Skeletal muscle tissue (tissue), 4 donors: ENCODE results near the gene SMYD1. TPM values are rescaled to one million over a fixed set of nuclear protein-coding genes. Genes with fewer than 3 reads are reported as not detected.

Source experiments
- H3K27ac ChIP-seq: one replicate; pipeline ENCODE4 v1.7.0; 2013; ENCODE audit warnings: mild to moderate bottlenecking, low read depth, low read length, inconsistent platforms
- H3K27me3 ChIP-seq, 3 donors: one replicate each; pipeline ENCODE4 v1.7.0; 2013; ENCODE audit warnings: low read length in 3 of 3; ENCODE audit not compliant: control insufficient read depth in 3 of 3, insufficient read depth in 3 of 3
- H3K36me3 ChIP-seq, 3 donors: one replicate each; pipeline ENCODE4 v1.7.0; 2013; ENCODE audit warnings: low read length in 3 of 3; ENCODE audit not compliant: control insufficient read depth in 3 of 3, insufficient read depth in 3 of 3
- H3K4me1 ChIP-seq, 3 donors: one replicate each; pipeline ENCODE4 v1.7.0; 2013; ENCODE audit warnings: low read length in 3 of 3, mild to moderate bottlenecking in 3 of 3; ENCODE audit not compliant: control insufficient read depth in 3 of 3, insufficient read depth in 3 of 3
- H3K4me3 ChIP-seq, 3 donors: one replicate each; pipeline ENCODE4 v1.7.0; 2013; ENCODE audit warnings: low read length in 3 of 3
- H3K9ac ChIP-seq, 3 donors: one replicate each; pipeline ENCODE4 v1.7.0; 2013; ENCODE audit warnings: low read length in 3 of 3, mild to moderate bottlenecking in 3 of 3, moderate library complexity in 2 of 3, low read depth in 1 of 3
- H3K9me3 ChIP-seq, 3 donors: one replicate each; pipeline ENCODE4 v1.7.0; 2013; ENCODE audit warnings: low read length in 3 of 3; ENCODE audit not compliant: control insufficient read depth in 3 of 3
- total RNA-seq: library from RNA; depleted of rRNA; stranded (reverse); fragments of >200 nt; gene quantifications from one replicate; pipeline ENCODE4 v1.2.3, GENCODE V29; 2014
- donor health status: Osteomylitis.

The SMYD1 gene
- total RNA-seq, 1 donor from 2014 or later = 147 TPM

DNA sequence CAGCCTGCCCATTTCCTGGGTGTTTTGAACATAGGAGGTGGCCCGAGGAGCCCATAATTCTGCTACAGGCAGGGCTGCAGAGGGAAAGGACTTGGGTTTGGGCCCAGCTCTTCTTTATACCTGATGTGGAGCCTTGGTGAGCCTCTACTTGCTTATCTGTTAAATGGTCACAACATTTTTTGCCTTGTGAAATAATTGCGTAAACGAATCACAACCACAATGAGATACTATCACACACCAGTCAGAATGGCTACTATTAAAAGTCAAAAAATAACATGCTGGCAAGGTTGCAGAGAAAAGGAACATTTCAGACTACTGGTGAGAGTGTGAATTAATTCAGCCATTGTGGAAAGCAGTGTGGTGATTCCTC, 64.4 kb downstream of the SMYD1 start:
- no peaks in the 10 kb centered on the region for H3K36me3 ChIP-seq
- H3K27ac ChIP-seq = no peak overlapping the region
- H3K9me3 ChIP-seq = no peaks in the 10 kb centered on the region
- no peak overlapping the region for H3K9ac ChIP-seq
- no peaks in the 10 kb centered on the region for H3K4me1 ChIP-seq
- no peak overlapping the region for H3K4me3 ChIP-seq
- no peaks in the 10 kb centered on the region for H3K27me3 ChIP-seq

DNA sequence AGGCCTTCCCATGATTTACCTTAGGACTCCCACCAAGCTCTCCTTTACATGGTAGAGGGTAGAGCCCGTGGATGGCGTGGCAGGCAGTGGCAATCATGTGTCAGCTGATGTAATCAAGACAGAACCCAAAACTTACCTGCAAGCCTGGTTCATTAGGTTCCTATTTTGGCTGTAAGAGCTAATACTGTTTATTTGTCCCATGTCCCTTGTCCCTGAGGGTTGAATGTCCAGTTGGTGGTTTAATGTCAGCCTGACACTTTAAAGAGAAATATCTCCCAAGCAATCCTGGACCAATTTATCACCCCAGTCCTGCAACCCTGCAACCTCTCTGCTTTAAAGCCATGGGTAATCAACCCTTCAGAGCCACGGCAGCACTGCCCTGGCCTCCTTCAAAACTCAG, 66.2 kb downstream of the SMYD1 start:
- Histone ChIP-seq H3K36me3 (no peaks in the 10 kb centered on the region), H3K4me3 (no peak overlapping the region), H3K27me3 (no peaks in the 10 kb centered on the region), H3K27ac (no peak overlapping the region), H3K9me3 (no peaks in the 10 kb centered on the region), H3K9ac (no peak overlapping the region), H3K4me1 (no peaks in the 10 kb centered on the region)

DNA sequence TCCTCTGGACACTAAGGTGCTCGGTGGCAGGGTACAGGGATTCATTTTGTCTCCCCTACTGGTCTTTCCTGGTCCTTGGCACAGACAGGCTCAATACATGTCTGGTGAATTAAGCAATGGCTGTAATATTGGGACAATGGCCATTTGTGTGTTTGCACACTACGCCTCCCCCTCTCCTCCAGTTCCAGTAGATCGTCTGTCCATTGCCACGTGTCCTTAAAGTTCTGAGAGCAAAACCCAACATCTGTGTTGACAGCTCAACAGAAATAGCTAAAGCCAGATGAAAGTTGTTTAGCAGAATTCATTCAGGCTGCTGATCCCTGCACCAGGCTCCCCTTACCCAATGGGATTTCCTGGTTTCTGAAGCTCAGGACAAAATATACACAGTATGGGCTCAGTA, 69.2 kb downstream of the SMYD1 start:
- H3K9ac ChIP-seq = no peak overlapping the region
- no peaks in the 10 kb centered on the region for H3K36me3 ChIP-seq
- no peaks in the 10 kb centered on the region for H3K9me3 ChIP-seq
- no peak overlapping the region for H3K27ac ChIP-seq
- H3K4me1 ChIP-seq = no peaks in the 10 kb centered on the region
- H3K27me3 ChIP-seq = no peaks in the 10 kb centered on the region
- no peak overlapping the region for H3K4me3 ChIP-seq

DNA sequence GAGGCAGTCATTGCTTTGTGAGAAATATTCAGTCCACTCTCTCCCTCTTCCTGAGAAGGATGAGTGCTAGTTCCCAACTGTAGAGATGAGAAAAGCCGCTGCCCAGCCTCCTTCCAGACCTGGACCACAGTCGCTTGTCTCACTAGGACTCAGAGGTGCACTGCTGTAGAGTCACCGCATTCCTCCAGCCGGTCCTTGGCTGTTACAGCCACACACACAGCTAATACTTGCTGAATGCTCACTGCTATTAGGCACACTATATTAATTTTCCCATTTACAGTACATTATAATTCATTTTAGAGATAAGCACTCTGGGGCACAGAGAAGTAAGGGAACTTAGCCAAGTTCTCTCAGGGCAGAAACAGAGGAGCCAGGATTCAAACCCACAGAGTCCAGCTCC, 70.2 kb downstream of the SMYD1 start:
- no peak overlapping the region for H3K4me3 ChIP-seq
- H3K4me1 ChIP-seq = no peaks in the 10 kb centered on the region
- H3K9me3 ChIP-seq = no peaks in the 10 kb centered on the region
- H3K36me3 ChIP-seq = no peaks in the 10 kb centered on the region
- no peaks in the 10 kb centered on the region for H3K27me3 ChIP-seq
- no peak overlapping the region for H3K9ac ChIP-seq
- no peak overlapping the region for H3K27ac ChIP-seq

DNA sequence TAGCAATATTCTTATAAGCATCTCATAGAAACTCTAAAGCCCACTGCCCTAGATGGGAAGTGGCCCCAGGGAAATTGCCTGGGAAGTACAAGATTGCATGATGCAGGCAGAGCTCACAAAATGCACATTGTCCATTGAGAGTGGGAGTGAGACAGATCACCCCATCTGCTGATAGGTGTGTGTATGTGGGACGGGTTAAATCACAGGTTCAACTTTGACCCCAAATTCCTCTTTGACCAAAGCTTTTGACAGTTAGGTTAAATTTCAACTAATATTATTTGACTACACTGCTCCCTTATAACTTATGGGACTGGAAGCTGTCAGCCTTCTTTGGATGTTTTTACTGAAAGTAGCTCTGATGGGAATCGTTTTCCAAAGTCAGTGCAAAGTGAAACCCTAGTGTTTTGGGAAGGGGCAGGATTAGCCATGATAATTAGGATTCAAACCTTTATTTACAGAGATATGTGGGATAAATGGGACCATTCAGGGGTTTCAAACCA, 71.6 kb downstream of the SMYD1 start:
- Histone ChIP-seq H3K9me3 (peaks cover 0 to 2% (median 0%) of the 10 kb centered on the region in 3 donors), H3K9ac (no peak overlapping the region), H3K36me3 (no peaks in the 10 kb centered on the region), H3K4me3 (no peak overlapping the region), H3K4me1 (no peaks in the 10 kb centered on the region), H3K27me3 (no peaks in the 10 kb centered on the region), H3K27ac (no peak overlapping the region)

DNA sequence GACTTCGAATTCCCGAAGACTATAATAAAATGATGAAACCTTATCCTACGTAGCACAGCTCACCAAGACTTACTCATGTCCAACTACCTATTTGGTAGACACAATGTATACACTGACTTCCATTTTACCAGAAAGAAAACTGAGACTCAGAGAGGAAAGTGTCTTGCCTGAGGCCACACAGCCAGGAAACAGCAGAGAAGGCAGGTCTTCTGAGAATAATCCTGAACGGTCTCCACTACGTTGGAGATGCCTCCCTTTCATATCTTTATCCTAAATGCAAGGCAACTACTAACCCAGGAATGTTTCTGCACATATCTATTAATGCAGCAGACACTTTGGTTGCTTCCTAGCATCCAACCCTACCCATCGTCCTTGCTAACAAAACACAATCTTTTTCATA, 72.2 kb downstream of the SMYD1 start:
- Histone ChIP-seq H3K4me1 (no peaks in the 10 kb centered on the region), H3K9ac (no peak overlapping the region), H3K9me3 (peaks cover 0 to 2% (median 0%) of the 10 kb centered on the region in 3 donors), H3K27ac (no peak overlapping the region), H3K4me3 (no peak overlapping the region), H3K36me3 (no peaks in the 10 kb centered on the region), H3K27me3 (no peaks in the 10 kb centered on the region)

DNA sequence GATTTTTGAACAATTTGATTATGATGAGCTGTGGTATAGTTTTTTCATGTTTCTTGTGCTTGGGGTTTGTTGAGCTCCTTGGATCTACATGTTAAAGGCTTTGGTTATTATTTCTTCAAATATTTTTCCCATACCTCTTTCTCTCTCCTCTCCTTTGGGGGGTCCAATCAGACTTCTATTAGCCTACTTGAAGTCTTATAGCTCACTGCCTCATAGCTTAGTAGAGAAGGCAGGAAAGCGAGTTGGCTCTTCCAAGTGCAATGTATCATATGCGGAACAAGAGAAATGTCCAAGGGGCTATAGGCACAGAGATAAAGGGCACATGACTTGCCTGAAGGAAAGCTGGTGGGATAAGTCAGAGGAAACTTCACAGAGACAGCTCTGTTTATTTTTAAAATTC, 74.3 kb downstream of the SMYD1 start:
- Histone ChIP-seq H3K27me3 (no peaks in the 10 kb centered on the region), H3K4me3 (no peak overlapping the region), H3K27ac (no peak overlapping the region), H3K9ac (no peak overlapping the region), H3K36me3 (no peaks in the 10 kb centered on the region), H3K9me3 (peaks cover 0 to 2% (median 0%) of the 10 kb centered on the region in 3 donors), H3K4me1 (no peaks in the 10 kb centered on the region)

DNA sequence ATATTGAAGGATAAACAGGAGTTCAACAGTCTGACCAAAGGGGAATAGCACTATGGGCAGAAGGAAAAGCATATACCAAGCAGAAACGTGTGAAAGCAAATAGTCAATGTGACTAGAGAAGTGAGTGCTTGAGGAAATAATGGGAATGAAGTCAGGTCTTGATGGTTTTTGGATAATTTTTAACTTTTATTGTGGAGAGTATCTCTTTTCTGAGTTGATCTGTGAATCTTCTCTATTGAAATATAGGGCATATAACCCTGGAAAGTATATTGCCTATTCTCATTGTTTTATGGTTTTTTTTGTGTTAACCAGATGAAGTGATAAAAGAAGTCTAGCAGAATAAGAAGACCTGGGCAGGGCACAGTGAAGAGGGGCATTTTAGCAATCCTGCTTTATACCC, 76.6 kb downstream of the SMYD1 start:
- Histone ChIP-seq H3K27ac (no peak overlapping the region), H3K4me3 (no peak overlapping the region), H3K9me3 (peaks cover 0 to 4% (median 0%) of the 10 kb centered on the region in 3 donors), H3K27me3 (no peaks in the 10 kb centered on the region), H3K36me3 (no peaks in the 10 kb centered on the region), H3K9ac (no peak overlapping the region), H3K4me1 (no peaks in the 10 kb centered on the region)

DNA sequence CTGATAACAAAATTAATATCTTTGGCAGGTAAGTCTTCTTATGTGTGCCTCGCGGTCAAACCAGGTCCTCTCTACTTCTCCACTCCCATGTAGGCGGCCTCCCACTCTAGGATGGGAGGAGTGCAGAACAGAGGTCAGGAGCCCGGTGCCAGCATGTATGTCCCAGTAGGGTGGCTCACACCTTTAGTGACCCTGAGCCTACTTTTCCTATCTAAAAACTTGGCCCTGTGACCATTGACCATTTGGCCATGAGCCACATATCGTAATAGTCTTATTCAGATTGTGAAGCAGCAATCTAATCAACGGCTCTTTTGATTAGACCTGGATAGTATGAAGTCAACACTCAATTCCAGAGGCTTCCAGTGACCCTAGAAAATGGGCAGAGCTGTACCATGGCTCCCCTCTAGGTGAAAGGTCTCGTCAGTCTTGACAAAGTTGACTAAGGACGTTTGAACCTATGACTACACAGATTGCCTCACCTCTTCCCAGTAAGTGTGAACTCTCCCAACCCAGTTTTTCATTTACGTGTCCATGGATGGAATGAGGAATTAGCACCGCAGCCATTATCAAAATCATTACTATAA, 77.4 kb downstream of the SMYD1 start:
- Histone ChIP-seq H3K27ac (no peak overlapping the region), H3K9ac (no peak overlapping the region), H3K27me3 (no peaks in the 10 kb centered on the region), H3K4me1 (no peaks in the 10 kb centered on the region), H3K4me3 (no peak overlapping the region), H3K9me3 (peaks cover 0 to 4% (median 0%) of the 10 kb centered on the region in 3 donors), H3K36me3 (no peaks in the 10 kb centered on the region)

DNA sequence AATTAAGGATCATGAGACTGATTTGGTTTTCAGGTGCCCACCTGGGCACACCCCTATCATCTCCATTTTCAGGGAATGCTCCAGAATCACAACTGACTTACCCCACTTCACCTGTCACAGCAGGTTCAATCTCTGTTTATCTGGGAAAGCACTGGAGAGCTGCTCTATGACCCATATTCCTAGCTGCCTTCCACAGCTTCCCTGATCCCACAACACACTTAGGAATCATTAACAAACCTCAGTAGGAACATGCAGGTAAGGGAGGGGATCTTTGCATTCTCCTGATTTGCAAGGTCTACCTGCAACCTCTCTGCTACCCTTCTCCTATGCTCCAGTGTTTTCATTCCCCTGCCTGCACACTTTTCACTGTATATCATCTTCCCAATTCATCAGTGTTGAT, 79.0 kb downstream of the SMYD1 start:
- Histone ChIP-seq H3K9ac (no peak overlapping the region), H3K4me3 (no peak overlapping the region), H3K4me1 (no peaks in the 10 kb centered on the region), H3K27me3 (no peaks in the 10 kb centered on the region), H3K27ac (no peak overlapping the region), H3K9me3 (peaks cover 0 to 4% (median 0%) of the 10 kb centered on the region in 3 donors), H3K36me3 (no peaks in the 10 kb centered on the region)
